NCI-H2171 treated with DMSO at 0.1 percent for 48 hours (cell line): ENCODE data around the gene GALNTL6.

Experiments
- DNase-seq: peaks from one replicate; lab custom pipeline; 2025; lab: John Stamatoyannopoulos, UW

The GALNTL6 gene

GRCh38 chr4:171889681-171890080, 76.5 kb downstream of the GALNTL6 start:
- DNase-seq: no peak

DNA sequence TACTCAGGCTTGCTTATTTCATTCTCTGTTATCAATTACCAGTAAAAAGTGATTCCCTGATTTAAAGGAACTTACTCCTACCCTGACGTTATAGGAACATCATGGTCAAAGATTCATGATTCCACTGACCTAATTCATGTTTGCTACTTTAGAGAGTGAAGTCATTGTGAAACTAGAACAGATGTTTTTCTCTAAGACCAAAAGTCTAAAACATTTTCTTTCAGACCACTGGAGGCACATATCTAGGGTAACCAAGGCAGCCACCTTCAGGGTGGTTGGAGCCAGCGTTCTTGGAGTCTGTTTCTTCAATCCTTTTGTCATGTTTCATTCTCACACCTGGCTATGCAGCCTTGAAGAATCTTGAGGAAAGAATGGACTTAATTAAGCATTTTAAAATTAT, 77.8 kb downstream of the GALNTL6 start:
- no peak for DNase-seq

DNA sequence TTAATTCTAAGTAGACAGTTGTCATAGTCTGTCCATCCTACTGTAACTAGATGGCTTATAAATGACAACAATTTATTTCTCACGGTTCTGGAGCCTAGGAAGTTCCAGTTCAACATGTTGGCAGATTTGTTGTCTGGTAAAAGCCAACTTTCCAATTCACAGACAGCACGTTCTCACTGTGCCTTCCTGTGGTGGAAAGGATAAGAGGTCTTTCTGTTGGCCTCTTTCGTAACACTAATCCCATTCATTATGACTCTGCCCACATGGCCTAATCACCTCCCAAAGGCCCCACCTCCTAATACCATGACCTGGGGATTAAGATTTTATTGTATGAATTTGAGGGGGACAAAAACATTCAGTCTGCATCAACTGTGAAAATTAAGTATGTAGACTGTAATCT, 83.2 kb downstream of the GALNTL6 start:
- DNase-seq: no peak

DNA sequence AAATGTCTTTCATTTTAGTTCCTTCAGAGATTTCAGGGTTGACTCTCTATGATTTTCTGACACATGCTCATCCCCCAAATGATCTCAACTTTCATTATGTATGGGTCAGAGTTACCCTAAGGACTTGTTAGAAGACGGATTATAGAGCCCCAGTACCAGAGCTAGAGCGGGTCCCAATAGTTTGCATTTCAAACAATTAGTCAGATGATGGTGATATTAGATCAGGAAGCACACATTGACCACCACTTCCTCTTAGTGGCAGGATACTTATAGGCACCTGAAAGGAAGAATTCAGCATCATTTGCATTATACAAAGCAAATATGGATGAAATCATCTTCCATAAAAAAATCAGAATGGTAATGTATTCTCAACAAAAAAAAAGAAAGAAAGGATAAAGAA, 106.1 kb downstream of the GALNTL6 start:
- DNase-seq: no peak

DNA sequence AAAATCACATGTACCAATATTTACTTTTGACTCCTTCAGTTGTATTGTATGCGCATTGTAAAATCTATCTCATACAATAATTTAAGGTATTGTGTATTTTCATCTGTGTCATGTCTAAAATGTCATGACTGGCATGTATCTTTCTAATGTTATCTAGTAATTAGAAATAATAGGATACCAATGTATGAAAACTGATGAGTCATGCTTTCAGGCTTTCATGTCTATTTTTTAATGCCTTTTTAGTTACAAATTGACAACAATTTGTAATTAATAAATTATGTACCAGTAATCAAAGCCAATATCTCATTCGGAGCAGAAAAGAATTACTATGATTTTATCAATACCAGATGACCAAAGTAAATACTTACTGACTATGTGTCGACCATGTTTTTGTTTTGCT, 107.7 kb downstream of the GALNTL6 start:
- DNase-seq: no peak

DNA sequence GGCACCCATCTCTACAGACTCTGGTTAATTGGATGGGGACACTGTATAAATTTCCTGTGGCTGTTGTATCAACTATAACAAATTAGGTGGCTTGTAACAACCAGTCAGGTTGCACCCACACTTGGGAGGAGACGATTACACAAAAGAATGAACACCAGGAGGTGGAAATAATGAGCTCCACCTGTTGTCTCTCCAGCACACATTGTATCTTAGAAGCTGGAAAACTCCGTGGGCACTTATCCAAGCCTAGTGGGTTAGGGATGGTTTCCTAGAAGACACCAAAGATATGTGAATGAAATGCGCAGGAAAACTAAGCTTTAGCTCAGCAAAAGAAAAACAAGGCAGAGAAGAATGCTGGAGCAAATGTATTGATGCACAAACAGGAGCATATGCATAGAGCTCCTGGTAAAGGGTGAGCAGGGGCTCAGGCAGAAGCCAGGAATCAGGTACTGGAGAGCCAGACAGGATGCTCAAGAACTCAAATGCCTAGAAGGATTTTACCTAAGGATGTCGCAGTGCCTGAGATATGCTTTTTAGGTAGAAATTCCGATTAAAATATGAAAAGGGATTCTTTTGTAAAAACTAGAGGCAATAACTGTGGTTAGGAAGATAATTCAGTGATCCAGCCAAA, 111.7 kb downstream of the GALNTL6 start:
- DNase-seq: peak; percentile 2

- no peak for DNase-seq
These were observed 115.1 kb downstream of the GALNTL6 start for GRCh38 chr4:171928336-171928735.

DNA sequence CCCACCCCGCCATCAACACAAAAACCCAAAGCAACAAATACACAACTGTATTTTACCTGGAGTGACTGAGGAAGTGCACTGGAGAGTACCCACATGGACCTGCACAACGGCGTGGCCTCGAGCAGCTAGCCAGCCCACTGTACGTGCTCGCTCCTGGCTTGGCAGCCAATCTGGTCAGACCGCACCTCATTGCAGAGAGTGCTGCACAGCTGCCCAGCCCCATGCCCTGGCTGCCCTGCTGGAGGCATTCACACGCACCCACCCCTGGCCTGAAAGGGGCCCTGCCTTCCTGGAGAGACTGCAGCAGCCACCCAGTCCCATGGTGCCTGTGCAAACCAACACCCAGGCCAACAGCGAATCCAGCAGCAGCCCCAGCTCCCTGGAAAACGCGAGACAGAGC, 116.3 kb downstream of the GALNTL6 start:
- no peak for DNase-seq

GRCh38 chr4:171929907-171930306, 116.7 kb downstream of the GALNTL6 start:
- DNase-seq: no peak

GRCh38 chr4:171932238-171932637, 119.0 kb downstream of the GALNTL6 start:
- no peak for DNase-seq

DNA sequence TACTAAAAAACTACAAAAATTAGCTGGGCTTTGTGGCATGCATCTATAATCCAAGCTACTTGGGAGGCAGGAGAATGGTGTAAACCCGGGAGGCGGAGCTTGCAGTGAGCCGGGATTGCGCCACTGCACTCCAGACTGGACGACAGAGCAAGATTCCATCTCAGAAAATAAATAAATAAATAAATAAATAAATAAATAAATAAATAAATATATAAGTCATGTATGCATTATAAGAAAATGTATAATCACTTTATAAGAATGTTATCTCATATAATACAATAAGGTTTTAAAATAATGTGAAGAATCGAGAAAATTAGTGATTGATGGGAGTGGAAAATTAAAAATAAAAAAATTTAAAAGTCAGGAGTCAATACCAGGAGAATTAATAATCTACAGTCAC, 127.5 kb downstream of the GALNTL6 start:
- DNase-seq: no peak

- DNase-seq: no peak
These were observed 134.2 kb downstream of the GALNTL6 start for GRCh38 chr4:171947400-171947799.

DNA sequence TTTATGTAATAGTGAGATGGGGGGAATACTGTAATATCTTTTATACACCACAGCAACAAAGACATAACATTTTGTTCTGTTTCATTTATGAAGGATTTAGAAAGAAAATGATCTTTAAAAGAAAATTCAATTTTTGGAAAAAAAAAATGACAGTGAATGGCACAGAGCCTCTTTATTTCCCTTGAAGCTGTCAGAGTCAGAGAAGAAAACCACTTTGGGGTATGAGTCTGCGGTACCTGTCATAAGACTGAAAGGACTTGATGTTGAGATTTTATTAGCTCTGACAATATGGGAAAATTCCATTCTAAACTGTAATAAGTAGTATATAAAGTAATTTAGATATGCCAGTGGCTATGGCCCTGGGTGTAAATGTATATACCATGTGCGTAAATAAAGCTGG, 134.8 kb downstream of the GALNTL6 start:
- DNase-seq: no peak

- DNase-seq: no peak
These were observed 141.4 kb downstream of the GALNTL6 start for GRCh38 chr4:171954650-171955049.

DNA sequence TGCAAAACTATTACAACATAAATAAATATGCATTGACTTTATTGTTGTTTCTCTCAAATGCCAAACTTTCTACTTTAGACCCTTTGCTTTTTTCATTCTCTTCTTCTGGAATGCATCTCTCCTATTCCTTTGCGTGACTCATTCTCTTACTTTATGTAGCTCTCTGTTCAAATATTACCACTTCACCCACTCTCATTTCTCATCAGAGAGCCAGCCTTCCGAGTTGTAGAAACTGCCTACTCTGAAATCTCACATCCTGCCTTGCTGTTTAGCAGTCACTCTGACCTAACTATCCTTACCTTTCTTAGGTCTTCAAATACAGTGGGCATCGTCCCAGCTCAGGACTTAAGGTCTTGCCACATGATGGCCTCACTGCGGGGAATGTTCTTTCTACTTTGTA, 143.5 kb downstream of the GALNTL6 start:
- no peak for DNase-seq

- no peak for DNase-seq
These were observed 148.9 kb downstream of the GALNTL6 start for GRCh38 chr4:171962110-171962509.

- no peak for DNase-seq
These were observed 153.2 kb downstream of the GALNTL6 start for GRCh38 chr4:171966356-171966755.

DNA sequence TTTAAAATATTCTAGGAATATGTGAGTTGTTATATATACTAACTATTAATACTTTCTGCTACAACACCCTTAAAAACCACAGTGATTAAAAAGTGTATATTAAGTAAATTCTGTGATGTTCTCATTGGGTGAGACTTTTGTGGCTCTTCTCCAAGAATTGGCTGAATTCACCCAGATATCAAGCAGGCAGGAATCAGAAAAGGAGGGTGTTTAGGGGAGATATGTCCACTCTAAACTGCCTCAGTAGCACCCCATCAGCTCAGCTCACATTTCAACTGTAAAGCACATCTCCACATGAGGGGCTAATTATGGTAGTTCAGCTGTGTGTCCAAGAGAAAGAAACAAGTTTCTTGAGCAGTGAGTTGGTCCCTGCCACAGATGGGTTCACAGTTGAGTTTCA, 165.0 kb downstream of the GALNTL6 start:
- no peak for DNase-seq

- no peak for DNase-seq
These were observed 166.3 kb downstream of the GALNTL6 start for GRCh38 chr4:171979461-171979860.

DNA sequence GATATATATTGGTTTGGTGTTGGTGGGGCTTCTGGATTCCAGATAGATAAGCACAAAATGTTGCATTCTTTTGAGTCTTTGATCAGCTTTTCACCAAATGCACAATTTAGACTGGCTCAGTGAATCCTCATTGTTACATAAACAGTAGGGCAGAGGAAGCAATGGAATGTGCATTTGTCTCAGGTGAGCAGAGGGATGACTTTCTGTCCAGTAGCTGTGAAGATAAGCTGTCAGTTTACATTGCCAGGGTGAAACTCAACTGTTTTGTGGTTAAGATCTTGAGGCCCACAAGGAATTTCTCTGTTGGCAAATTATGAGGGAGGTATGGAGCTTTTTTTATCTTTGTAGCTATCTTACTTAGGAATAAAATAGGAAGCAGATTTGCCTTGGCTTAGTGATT, 168.0 kb downstream of the GALNTL6 start:
- DNase-seq: no peak

GRCh38 chr4:171983935-171984805, 171.0 kb downstream of the GALNTL6 start:
- no peak for DNase-seq

DNA sequence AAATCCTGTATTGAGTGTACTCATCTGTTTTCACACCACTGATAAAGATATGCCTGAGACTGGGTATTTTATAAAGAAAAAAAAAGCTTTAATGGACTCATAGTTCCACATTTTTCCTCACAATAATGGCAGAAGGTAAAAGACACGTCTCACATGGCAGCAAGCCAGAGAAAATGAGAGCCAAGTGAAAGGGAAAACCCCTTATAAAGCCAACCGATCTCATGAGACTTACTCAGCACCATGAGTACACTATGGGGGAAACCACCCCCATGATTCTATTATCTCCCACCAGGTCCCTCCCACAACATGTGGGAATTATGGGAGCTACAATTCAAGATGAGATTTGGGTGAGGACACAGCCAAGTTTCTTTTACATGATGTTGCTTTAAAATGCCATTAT, 171.9 kb downstream of the GALNTL6 start:
- DNase-seq: no peak

DNA sequence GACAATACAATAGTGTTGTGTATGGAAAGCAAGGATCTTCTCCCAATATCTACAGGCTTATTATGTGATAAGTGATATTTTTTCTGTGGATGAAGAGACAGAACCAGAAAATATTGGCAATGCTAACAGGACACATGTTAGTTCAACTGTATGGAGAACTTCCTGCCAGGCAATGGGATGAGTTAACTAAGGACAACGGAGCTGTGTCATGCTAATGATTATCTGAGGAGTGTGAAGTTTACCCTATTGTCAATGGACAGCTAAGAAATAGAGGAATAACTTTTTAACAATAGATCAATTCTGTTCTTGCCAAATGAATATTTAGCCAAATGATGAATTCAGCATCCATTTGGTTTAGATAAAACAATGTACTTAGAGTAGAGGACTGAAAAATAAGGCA, 180.0 kb downstream of the GALNTL6 start:
- DNase-seq: no peak

GRCh38 chr4:172007889-172008288, 194.7 kb downstream of the GALNTL6 start:
- no peak for DNase-seq
